DOHH2 (cell line): ENCODE measurements around the gene DCXR.

Experiments
- H3F3A ChIP-seq: fragments of 200-600 bp; sonication (generic), shearing (Covaris generic); 2 replicates; pipeline ENCODE4 v1.6.0; 2016; ENCODE audit warnings: antibody characterized with exemption, mild to moderate bottlenecking; ENCODE audit not compliant: control insufficient read depth, insufficient read depth
- H3K27ac ChIP-seq: fragments of 200-600 bp; sonication (generic); 2 replicates; pipeline ENCODE4 v1.5.1; 2014; ENCODE audit warnings: low read depth, mild to moderate bottlenecking, low read length, moderate library complexity
- H3K27me3 ChIP-seq: fragments of 200-600 bp; sonication (generic); 2 replicates; pipeline ENCODE4 v1.6.1; 2014; ENCODE audit warnings: mild to moderate bottlenecking, low read length, mixed read lengths; ENCODE audit not compliant: control insufficient read depth
- H3K36me3 ChIP-seq: fragments of 200-600 bp; sonication (generic); 2 replicates; pipeline ENCODE4 v1.6.1; 2014; ENCODE audit warnings: mild to moderate bottlenecking, low read length, moderate library complexity, mixed read lengths; ENCODE audit not compliant: control insufficient read depth
- H3K4me1 ChIP-seq: fragments of 200-600 bp; sonication (generic); 2 replicates; pipeline ENCODE4 v1.6.1; 2014; ENCODE audit warnings: mild to moderate bottlenecking, low read length, mixed read lengths; ENCODE audit not compliant: control insufficient read depth
- H3K4me2 ChIP-seq: fragments of 200-600 bp; sonication (generic); 2 replicates; pipeline ENCODE4 v1.6.0; 2014; ENCODE audit warnings: mild to moderate bottlenecking, low read length, moderate library complexity
- H3K4me3 ChIP-seq: fragments of 200-600 bp; sonication (generic); 2 replicates; pipeline ENCODE4 v1.5.1; 2014; ENCODE audit warnings: mild to moderate bottlenecking, low read length, mixed read lengths
- H3K79me2 ChIP-seq: fragments of 200-600 bp; sonication (generic); 2 replicates; pipeline ENCODE4 v1.6.1; 2014; ENCODE audit warnings: mild to moderate bottlenecking, low read length, mixed read lengths; ENCODE audit not compliant: control insufficient read depth
- H3K9me2 ChIP-seq: fragments of 200-600 bp; sonication (generic); replicated peaks from 2 replicates; pipeline ENCODE4 v1.6.1; 2014; ENCODE audit warnings: mild to moderate bottlenecking, low read length, mixed read lengths; ENCODE audit not compliant: control insufficient read depth
- H3K9me3 ChIP-seq: fragments of 200-600 bp; sonication (generic); 2 replicates; pipeline ENCODE4 v1.6.1; 2014; ENCODE audit warnings: antibody characterized with exemption, low read length, mixed read lengths; ENCODE audit not compliant: control insufficient read depth, insufficient read depth
- H4K20me1 ChIP-seq: fragments of 200-600 bp; sonication (generic); 2 replicates; pipeline ENCODE4 v1.6.0; 2014; ENCODE audit warnings: low read depth, mild to moderate bottlenecking, antibody characterized with exemption, low read length, moderate library complexity; ENCODE audit not compliant: control insufficient read depth, insufficient read depth
- CTCF ChIP-seq: fragments of 200-600 bp; sonication (generic); IDR thresholded peaks from one replicate; pipeline ENCODE4 v1.5.1; 2014; ENCODE audit warnings: antibody characterized with exemption, mild to moderate bottlenecking, low read depth, low read length; ENCODE audit not compliant: poor library complexity, severe bottlenecking
- EZH2phosphoT487 ChIP-seq: fragments of 200-600 bp; sonication (generic); IDR thresholded peaks from 2 replicates; pipeline ENCODE4 v1.6.1; 2017; ENCODE audit warnings: borderline replicate concordance, mild to moderate bottlenecking, antibody characterized with exemption, low read length, moderate library complexity, mixed read lengths

The DCXR gene

GRCh38 chr17:82016061-82016874 is 21.2 kb downstream of the DCXR start:
- H3K27ac ChIP-seq = no peak overlapping the region
- peaks cover 10% of the 10 kb centered on the region; the same call in 1 of the 2 replicates for H3K79me2 ChIP-seq
- H4K20me1 ChIP-seq = peaks cover 8% of the 10 kb centered on the region; the same call in 1 of the 2 replicates
- H3K4me2 ChIP-seq = no peak overlapping the region
- no peaks in the 10 kb centered on the region for H3K9me2 ChIP-seq
- no peaks in the 10 kb centered on the region for H3K9me3 ChIP-seq
- H3K4me3 ChIP-seq = no peak overlapping the region
- H3K36me3 ChIP-seq = peaks cover 7% of the 10 kb centered on the region
- peaks cover 3% of the 10 kb centered on the region; the same call in 1 of the 2 replicates for H3F3A ChIP-seq
- H3K27me3 ChIP-seq = no peaks in the 10 kb centered on the region
- peaks cover 15% of the 10 kb centered on the region for H3K4me1 ChIP-seq
- TF ChIP-seq EZH2phosphoT487 = no peak
- TF ChIP-seq CTCF = no peak

GRCh38 chr17:82015311-82015971 is 22.1 kb downstream of the DCXR start:
- Histone ChIP-seq H3K4me3 (no peak overlapping the region), H3K27ac (no peak overlapping the region), H3K79me2 (0 out of 2 replicates have a peak, but pooled peaks cover 2% of the 10 kb centered on the region), H4K20me1 (peaks cover 6% of the 10 kb centered on the region; the same call in 1 of the 2 replicates), H3K9me2 (no peaks in the 10 kb centered on the region), H3K9me3 (no peaks in the 10 kb centered on the region), H3F3A (peaks cover 3% of the 10 kb centered on the region; the same call in 1 of the 2 replicates), H3K27me3 (no peaks in the 10 kb centered on the region), H3K36me3 (peaks cover 7% of the 10 kb centered on the region), H3K4me1 (peaks cover 9% of the 10 kb centered on the region), H3K4me2 (no peak overlapping the region)
- TF ChIP-seq EZH2phosphoT487 = no peak
- no peak for TF ChIP-seq CTCF

- H3K36me3 ChIP-seq = peaks cover 7% of the 10 kb centered on the region
- no peaks in the 10 kb centered on the region for H3K9me2 ChIP-seq
- H3F3A ChIP-seq = peaks cover 3% of the 10 kb centered on the region; the same call in 1 of the 2 replicates
- no peak overlapping the region for H3K4me2 ChIP-seq
- H3K9me3 ChIP-seq = no peaks in the 10 kb centered on the region
- H3K27ac ChIP-seq = no peak overlapping the region
- peaks cover 6% of the 10 kb centered on the region for H3K4me1 ChIP-seq
- TF ChIP-seq EZH2phosphoT487 = no peak
- TF ChIP-seq CTCF = no peak
- no peaks in the 10 kb centered on the region for H3K79me2 ChIP-seq
- no peak overlapping the region for H3K4me3 ChIP-seq
- no peaks in the 10 kb centered on the region for H3K27me3 ChIP-seq
- H4K20me1 ChIP-seq = 0 out of 2 replicates have a peak, but pooled peaks cover 4% of the 10 kb centered on the region
Observed at GRCh38 chr17:82014971-82015310, 22.6 kb downstream of the DCXR start.
